Prostate gland (tissue), 2 donors: Measurements from ENCODE around the gene ADNP. TPM values are rescaled to one million over a fixed set of nuclear protein-coding genes. Genes with fewer than 3 reads are reported as not detected.

Experiments used
- DNase-seq: peaks from one replicate; pipeline ENCODE4 v3.0.0-alpha.2; 2019; ENCODE audit warnings: low spot score
- H3K27ac ChIP-seq, 2 donors: fragments of 200-600 bp; sonication (generic); 2 replicates each; pipeline ENCODE4 v1.5.1; 2017 to 2019
- H3K27me3 ChIP-seq: fragments of 200-600 bp; sonication (generic); replicated peaks from 2 replicates; pipeline ENCODE4 v1.5.1; 2019; ENCODE audit not compliant: insufficient read depth
- H3K36me3 ChIP-seq, 2 donors: fragments of 200-600 bp; sonication (generic); 1 replicate in 1 of 2; 2 replicates in 1 of 2; pipeline versions ENCODE4 v1.5.1 to v1.8.1; 2017 to 2019
- H3K4me1 ChIP-seq: fragments of 200-600 bp; sonication (generic); replicated peaks from 2 replicates; pipeline ENCODE4 v1.5.1; 2019
- H3K4me3 ChIP-seq, 2 donors: fragments of 200-600 bp; sonication (generic); 2 replicates each; pipeline ENCODE4 v1.5.1; 2017 to 2019
- H3K9me3 ChIP-seq: fragments of 200-600 bp; sonication (generic); 2 replicates; pipeline ENCODE4 v1.5.1; 2017
- POLR2A ChIP-seq: fragments of 450-650 bp; IDR thresholded peaks from one replicate; pipeline ENCODE4 v1.6.1; 2016; ENCODE audit warnings: antibody characterized with exemption, mild to moderate bottlenecking
- POLR2AphosphoS5 ChIP-seq: sonication (generic); formaldehyde crosslinking; IDR thresholded peaks from one replicate; pipeline ENCODE4 v1.6.1; 2017; ENCODE audit warnings: antibody characterized with exemption
- WGBS: methylation state at CpG from one replicate; pipeline ENCODE4 v1.1.5; 2018; 5-methylcytosine and 5-hydroxymethylcytosine counted together
- intact Hi-C: fragments of 100-400 bp; cut with DNase I; formaldehyde crosslinking; loops from one replicate; pipeline ENCODE4 v1.14.2; 2022
- total RNA-seq, 2 donors: library from RNA; depleted of rRNA; stranded (reverse); fragments of >200 nt; gene quantifications; one replicate each; pipeline ENCODE4 v1.1.0, GENCODE V29; 2016
- TF ChIP-seq, protein P1 (sequence below), 4 experiments: fragments of 200-600 bp in 2 of 4; fragments of 450-650 bp in 2 of 4; sonication (generic) in 2 of 4; IDR thresholded peaks; 1 replicate in 3 of 4; 2 replicates in 1 of 4; pipeline ENCODE4 v1.5.1; 2016 to 2019; ENCODE audit warnings: antibody characterized with exemption in 4 of 4, mild to moderate bottlenecking in 2 of 4, moderate library complexity in 2 of 4

ADNP gene
- total RNA-seq, 2 donors from 2014 or later, result 46.8 to 84.7 TPM

DNA sequence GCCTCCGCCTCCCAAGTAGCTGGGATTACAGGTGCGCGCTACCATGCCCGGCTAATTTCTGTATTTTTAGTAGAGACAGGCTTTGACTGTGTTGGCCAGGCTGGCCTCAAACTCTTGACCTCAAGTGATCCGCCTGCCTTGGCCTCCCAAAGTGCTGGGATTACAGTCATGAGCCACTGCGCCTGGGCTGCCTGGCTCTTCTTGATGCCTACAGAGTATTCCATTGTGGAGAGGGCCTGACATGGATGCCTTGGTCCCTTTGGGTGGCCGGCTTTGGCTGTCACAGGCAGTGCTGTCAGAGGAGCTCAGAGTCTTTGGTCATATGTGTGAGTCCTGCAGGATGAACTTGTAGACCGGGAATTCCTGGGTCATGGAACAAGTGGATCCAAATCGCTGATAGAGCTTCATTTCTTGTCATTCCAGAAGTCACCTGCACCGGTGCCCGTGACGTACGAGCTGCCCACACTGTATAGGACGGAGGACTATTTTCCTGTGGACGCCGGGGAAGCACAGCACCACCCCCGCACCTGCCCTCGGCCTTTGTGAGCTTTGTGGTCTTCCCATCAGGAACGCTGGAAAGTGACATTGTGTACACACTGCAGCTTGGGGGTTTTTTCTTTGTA lies 55.1 kb downstream of the ADNP start:
- WGBS, result 98% methylated on average over 19 of the region's 19 CpGs
- TF ChIP-seq POLR2AphosphoS5 (no peak), POLR2A (no peak)
- TF ChIP-seq, protein P1, sequence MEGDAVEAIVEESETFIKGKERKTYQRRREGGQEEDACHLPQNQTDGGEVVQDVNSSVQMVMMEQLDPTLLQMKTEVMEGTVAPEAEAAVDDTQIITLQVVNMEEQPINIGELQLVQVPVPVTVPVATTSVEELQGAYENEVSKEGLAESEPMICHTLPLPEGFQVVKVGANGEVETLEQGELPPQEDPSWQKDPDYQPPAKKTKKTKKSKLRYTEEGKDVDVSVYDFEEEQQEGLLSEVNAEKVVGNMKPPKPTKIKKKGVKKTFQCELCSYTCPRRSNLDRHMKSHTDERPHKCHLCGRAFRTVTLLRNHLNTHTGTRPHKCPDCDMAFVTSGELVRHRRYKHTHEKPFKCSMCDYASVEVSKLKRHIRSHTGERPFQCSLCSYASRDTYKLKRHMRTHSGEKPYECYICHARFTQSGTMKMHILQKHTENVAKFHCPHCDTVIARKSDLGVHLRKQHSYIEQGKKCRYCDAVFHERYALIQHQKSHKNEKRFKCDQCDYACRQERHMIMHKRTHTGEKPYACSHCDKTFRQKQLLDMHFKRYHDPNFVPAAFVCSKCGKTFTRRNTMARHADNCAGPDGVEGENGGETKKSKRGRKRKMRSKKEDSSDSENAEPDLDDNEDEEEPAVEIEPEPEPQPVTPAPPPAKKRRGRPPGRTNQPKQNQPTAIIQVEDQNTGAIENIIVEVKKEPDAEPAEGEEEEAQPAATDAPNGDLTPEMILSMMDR (IDR thresholded peaks at IDR 0.05), result no peak
- intact Hi-C loops, result no loop called here

DNA sequence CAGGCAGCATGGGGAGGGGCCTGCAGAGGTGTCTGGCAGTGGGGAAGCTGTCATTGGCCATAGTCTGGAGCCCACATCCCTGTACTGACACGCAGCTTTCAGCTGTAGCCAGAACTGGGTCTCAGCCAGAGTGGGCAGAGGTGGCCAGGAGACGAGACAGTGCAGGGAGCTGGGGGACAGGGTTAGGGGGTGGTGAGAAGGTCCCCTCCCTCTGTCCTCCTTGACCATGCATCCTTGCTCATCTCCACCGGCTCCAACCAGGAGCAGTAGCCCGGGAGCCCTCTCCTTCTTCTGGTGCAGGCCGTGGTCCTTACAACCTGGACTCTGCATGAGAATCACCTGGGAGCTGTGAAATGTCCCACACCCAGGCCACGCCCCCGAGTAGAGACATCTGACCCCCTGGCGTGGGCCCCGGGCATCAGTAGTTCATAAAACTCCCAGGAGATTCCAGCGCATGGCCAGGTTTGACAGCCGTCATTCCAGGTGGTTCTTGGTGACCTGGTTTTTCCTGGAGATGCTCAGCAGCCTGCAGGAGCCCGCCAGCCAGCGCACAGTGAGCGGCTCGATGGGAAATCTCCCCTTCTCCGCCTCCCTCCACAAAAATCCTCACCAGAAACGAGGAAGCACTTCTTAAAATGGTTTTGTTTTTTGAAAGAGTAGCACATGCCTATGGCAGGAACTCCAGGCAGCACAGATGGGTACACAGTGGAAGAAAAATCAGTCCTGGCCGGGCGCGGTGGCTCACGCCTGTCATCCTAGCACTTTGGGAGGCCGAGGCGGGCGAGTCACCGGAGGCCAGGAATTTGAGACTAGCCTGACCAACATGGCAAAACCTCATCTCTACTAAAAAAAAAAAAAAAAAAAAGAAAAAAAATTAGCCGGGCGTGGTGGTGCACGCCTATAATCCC lies 56.2 kb downstream of the ADNP start:
- no peaks in the 10 kb centered on the region for H3K27me3 ChIP-seq
- no peaks in the 10 kb centered on the region for H3K4me1 ChIP-seq
- H3K27ac ChIP-seq, result no peak overlapping the region
- H3K36me3 ChIP-seq, result no peaks in the 10 kb centered on the region
- intact Hi-C loops, result no loop called here
- TF ChIP-seq POLR2A, result no peak
- TF ChIP-seq POLR2AphosphoS5, result no peak
- TF ChIP-seq, protein P1 (IDR thresholded peaks at IDR 0.05), result no peak
- H3K4me3 ChIP-seq, result no peak overlapping the region
- 87% methylated on average over 28 of the region's 28 CpGs for WGBS
- no peaks in the 10 kb centered on the region for H3K9me3 ChIP-seq
- no peak for DNase-seq

More for the DNA sequence above, 55.1 kb downstream of the ADNP start:
- DNase-seq, result no peak
- Histone ChIP-seq H3K27me3 (no peaks in the 10 kb centered on the region), H3K4me1 (no peaks in the 10 kb centered on the region), H3K4me3 (no peak overlapping the region), H3K27ac (no peak overlapping the region), H3K9me3 (no peaks in the 10 kb centered on the region), H3K36me3 (no peaks in the 10 kb centered on the region)

DNA sequence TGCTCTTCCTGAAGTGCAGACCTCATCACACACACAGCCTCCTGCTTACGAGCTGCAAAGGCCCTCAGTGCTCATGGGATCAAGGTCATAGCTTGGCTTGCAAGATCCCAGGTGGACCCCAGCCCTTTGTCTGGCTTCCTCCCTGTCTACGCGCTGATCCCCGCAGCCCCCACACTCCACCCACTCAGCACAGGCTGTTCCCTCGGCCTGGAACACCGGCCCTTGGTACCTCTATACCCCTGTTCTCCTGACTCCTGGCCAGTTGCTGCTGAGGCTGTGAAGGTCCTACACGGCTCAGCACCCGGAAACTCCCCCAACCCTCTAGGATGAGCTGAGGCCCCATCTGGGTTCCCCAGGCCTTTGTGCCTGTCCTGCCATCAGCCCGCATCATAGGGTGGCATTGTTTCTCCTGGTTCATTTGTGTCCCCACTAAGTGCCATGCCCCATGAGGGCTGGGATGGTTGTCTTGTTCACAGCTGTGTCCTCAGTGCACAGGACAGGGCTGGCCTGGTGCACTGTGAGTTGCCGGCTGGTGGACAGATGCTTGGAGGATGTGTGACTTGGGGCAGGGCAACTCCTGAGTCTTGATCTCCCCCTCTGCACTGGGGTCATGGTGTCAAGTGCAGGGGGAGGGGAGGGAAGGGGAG lies 57.0 kb downstream of the ADNP start:
- Histone ChIP-seq H3K27me3 (no peaks in the 10 kb centered on the region), H3K4me1 (no peaks in the 10 kb centered on the region), H3K9me3 (no peaks in the 10 kb centered on the region), H3K36me3 (no peaks in the 10 kb centered on the region), H3K4me3 (no peak overlapping the region), H3K27ac (no peak overlapping the region)
- DNase-seq, result no peak
- 92% methylated on average over 10 of the region's 10 CpGs for WGBS
- TF ChIP-seq POLR2AphosphoS5, result no peak
- no peak for TF ChIP-seq POLR2A
- TF ChIP-seq, protein P1 (IDR thresholded peaks at IDR 0.05), result no peak
- intact Hi-C loops, result no loop called here

DNA sequence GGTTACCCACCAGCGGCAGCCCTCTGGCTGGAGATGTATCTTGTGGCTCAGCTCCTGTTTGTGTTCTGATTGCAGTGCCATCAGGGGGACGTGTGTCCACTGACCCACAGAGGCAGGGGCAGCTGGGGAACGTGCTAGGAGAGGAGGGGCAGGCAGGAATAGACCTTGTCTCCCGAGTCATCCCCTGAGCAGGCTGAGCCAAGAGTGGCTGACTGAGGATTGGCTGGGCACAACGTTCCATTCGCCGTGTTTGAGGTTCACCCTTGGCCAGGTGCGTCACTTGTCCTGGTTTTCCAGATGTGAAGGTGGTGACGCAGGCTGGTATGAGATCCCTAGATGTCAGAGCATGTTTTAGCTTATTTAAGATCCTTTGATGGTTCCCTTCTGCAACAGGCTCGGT lies 57.7 kb downstream of the ADNP start:
- Histone ChIP-seq H3K4me3 (no peak overlapping the region), H3K9me3 (no peaks in the 10 kb centered on the region), H3K27ac (no peak overlapping the region), H3K36me3 (no peaks in the 10 kb centered on the region), H3K27me3 (no peaks in the 10 kb centered on the region), H3K4me1 (no peaks in the 10 kb centered on the region)
- intact Hi-C loops, result no loop called here
- no peak for DNase-seq
- TF ChIP-seq POLR2A (no peak), POLR2AphosphoS5 (no peak)
- 92% methylated on average over 10 of the region's 10 CpGs for whole genome bisulfite sequencing
